ENCODE results near the gene VAMP1. TPM values are rescaled to one million over a fixed set of nuclear protein-coding genes. Genes with fewer than 3 reads are reported as not detected.
"Not testable (repeated sequence)": the region's sequence is repeated elsewhere in the genome, so short reads cannot be mapped to it uniquely, and the experiment has no call there.

VAMP1 gene
- total RNA-seq, 1 experiment from 2014 or later: 11.2 TPM

GRCh38 chr12:6508087-6508486, 37.6 kb upstream of the VAMP1 start:
- Histone ChIP-seq H3K4me3 (ENCODE audit: low read depth in 2 of 2, low read length in 2 of 2) (no peak overlapping the region), H3K4me1 (ENCODE audit: control insufficient read depth, insufficient read depth, low read length) (no peaks in the 10 kb centered on the region), H3K27me3 (ENCODE audit: control insufficient read depth, insufficient read depth, low read length) (no peaks in the 10 kb centered on the region), H3K36me3 (ENCODE audit: control insufficient read depth, insufficient read depth, low read length) (peaks cover 14% of the 10 kb centered on the region; the same call in 1 of the 2 replicates), H3K9me3 (ENCODE audit: control insufficient read depth, insufficient read depth, low read depth, low read length) (no peaks in the 10 kb centered on the region), H3K27ac (ENCODE audit: low read length) (no peak overlapping the region)
- no peak for ATAC-seq
- POLR2A ChIA-PET: no interaction called here
- intact Hi-C loops (cut with micrococcal nuclease; ENCODE audit: unreplicated experiment): no loop called here
- CTCF ChIA-PET: no interaction called here
- no peak for TF ChIP-seq TCF7L2 (IDR thresholded peaks at IDR 0.05; ENCODE audit: low read depth, low read length)
- no peak for TF ChIP-seq SIN3A (IDR thresholded peaks at IDR 0.05; ENCODE audit: borderline replicate concordance, insufficient read depth, low read depth, low read length)
- TF ChIP-seq, protein P1, sequence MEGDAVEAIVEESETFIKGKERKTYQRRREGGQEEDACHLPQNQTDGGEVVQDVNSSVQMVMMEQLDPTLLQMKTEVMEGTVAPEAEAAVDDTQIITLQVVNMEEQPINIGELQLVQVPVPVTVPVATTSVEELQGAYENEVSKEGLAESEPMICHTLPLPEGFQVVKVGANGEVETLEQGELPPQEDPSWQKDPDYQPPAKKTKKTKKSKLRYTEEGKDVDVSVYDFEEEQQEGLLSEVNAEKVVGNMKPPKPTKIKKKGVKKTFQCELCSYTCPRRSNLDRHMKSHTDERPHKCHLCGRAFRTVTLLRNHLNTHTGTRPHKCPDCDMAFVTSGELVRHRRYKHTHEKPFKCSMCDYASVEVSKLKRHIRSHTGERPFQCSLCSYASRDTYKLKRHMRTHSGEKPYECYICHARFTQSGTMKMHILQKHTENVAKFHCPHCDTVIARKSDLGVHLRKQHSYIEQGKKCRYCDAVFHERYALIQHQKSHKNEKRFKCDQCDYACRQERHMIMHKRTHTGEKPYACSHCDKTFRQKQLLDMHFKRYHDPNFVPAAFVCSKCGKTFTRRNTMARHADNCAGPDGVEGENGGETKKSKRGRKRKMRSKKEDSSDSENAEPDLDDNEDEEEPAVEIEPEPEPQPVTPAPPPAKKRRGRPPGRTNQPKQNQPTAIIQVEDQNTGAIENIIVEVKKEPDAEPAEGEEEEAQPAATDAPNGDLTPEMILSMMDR (IDR thresholded peaks at IDR 0.05): no peak
- no peak for TF ChIP-seq POLR2AphosphoS5 (IDR thresholded peaks at IDR 0.05; ENCODE audit: low read depth, low read length)
- TF ChIP-seq, protein P2, sequence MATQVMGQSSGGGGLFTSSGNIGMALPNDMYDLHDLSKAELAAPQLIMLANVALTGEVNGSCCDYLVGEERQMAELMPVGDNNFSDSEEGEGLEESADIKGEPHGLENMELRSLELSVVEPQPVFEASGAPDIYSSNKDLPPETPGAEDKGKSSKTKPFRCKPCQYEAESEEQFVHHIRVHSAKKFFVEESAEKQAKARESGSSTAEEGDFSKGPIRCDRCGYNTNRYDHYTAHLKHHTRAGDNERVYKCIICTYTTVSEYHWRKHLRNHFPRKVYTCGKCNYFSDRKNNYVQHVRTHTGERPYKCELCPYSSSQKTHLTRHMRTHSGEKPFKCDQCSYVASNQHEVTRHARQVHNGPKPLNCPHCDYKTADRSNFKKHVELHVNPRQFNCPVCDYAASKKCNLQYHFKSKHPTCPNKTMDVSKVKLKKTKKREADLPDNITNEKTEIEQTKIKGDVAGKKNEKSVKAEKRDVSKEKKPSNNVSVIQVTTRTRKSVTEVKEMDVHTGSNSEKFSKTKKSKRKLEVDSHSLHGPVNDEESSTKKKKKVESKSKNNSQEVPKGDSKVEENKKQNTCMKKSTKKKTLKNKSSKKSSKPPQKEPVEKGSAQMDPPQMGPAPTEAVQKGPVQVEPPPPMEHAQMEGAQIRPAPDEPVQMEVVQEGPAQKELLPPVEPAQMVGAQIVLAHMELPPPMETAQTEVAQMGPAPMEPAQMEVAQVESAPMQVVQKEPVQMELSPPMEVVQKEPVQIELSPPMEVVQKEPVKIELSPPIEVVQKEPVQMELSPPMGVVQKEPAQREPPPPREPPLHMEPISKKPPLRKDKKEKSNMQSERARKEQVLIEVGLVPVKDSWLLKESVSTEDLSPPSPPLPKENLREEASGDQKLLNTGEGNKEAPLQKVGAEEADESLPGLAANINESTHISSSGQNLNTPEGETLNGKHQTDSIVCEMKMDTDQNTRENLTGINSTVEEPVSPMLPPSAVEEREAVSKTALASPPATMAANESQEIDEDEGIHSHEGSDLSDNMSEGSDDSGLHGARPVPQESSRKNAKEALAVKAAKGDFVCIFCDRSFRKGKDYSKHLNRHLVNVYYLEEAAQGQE (IDR thresholded peaks at IDR 0.05; ENCODE audit: insufficient read depth in 1 of 2, low read depth in 2 of 2, low read length in 1 of 2): no peak
- no peak for DNase-seq (ENCODE audit: low read depth, low spot score)
- BruUV-seq (replicated peaks): no TSS peak
- in situ Hi-C loops (cut with HindIII; ENCODE audit: low pct_unique_long_range_greater_than_20kb, low sequenced_read_pairs): no loop called here

DNA sequence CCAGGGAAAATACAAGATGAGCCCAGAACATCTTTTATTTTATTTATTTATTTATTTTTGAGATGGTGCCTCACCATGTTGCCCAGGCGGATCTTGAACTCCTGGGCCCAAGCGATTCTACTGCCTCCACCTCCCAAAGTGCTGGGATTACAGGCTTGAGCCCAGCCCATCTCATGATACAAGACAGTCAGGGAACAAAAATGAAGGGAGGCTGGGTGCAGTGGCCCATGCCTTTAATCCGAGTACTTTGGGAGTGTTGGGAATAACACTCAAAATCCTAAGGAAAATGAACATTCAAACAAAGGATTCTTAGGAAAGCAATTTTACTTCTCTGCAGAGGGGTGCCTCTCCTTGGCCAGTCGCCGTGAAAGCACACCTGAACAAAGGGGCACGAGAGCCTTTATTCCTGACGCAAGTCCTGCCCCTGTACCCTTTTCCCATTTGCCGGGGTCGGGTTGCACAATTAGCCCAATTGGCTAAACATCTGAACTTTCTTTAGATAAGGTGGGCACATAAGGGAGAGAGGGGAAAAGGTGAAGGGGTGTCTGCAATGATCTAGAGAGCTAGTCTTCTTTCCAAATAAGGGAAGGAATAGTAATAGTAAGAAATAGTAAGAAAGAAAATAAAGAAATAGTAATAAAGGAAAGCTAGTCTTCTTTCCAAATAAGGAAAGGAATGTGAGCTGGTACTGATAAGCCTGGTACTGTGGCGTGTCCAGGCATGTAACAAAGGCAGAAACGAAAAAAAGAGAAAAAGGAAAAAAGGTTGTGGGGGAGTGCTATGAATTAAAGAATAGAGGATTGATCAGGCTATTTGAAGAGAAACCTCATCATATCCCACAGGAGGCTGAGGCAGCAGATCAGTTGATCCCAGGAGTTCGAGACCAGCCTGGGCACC, 36.9 kb upstream of the VAMP1 start:
- no TSS peak for BruUV-seq (replicated peaks)
- ATAC-seq (no peak), DNase-seq (ENCODE audit: low read depth, low spot score) (no peak)
- Histone ChIP-seq H3K36me3 (ENCODE audit: control insufficient read depth, insufficient read depth, low read length) (peaks cover 14% of the 10 kb centered on the region; the same call in 1 of the 2 replicates), H3K4me1 (ENCODE audit: control insufficient read depth, insufficient read depth, low read length) (no peaks in the 10 kb centered on the region), H3K27ac (ENCODE audit: low read length) (no peak overlapping the region), H3K9me3 (ENCODE audit: control insufficient read depth, insufficient read depth, low read depth, low read length) (no peaks in the 10 kb centered on the region), H3K4me3 (ENCODE audit: low read depth in 2 of 2, low read length in 2 of 2) (no peak overlapping the region), H3K27me3 (ENCODE audit: control insufficient read depth, insufficient read depth, low read length) (no peaks in the 10 kb centered on the region)
- CTCF ChIA-PET: no interaction called here
- POLR2A ChIA-PET: no interaction called here
- in situ Hi-C loops (cut with HindIII; ENCODE audit: low pct_unique_long_range_greater_than_20kb, low sequenced_read_pairs) (no loop called here), intact Hi-C loops (cut with micrococcal nuclease; ENCODE audit: unreplicated experiment) (no loop called here)
- TF ChIP-seq POLR2AphosphoS5 (IDR thresholded peaks at IDR 0.05; ENCODE audit: low read depth, low read length): no peak

DNA sequence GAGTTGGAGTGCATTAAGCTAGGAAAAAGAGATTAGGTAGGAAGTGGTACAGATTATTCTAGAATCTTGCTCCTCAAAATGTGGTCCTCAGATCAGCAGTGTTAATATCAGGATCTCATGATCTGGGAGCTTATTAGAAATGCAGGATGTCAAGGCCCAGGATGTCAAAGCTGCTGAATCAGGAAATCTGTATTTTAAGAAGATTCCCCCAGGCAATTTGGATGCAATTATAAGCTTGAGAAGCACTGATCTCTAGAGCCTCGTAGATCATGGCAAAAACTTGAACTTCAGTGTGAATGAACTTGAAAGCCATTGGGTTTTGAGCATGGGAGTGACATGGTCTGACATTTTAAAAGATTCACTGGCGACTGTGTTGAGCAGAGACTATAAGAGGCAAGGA, 30.0 kb upstream of the VAMP1 start:
- H3K27me3 ChIP-seq (ENCODE audit: control insufficient read depth, insufficient read depth, low read length): no peaks in the 10 kb centered on the region
- H3K9me3 ChIP-seq (ENCODE audit: control insufficient read depth, insufficient read depth, low read depth, low read length): no peaks in the 10 kb centered on the region
- no peak for ATAC-seq
- peaks cover 1% of the 10 kb centered on the region for H3K4me1 ChIP-seq (ENCODE audit: control insufficient read depth, insufficient read depth, low read length)
- ChIA-PET POLR2A (no interaction called here), CTCF (no interaction called here)
- intact Hi-C loops (cut with micrococcal nuclease; ENCODE audit: unreplicated experiment) (no loop called here), in situ Hi-C loops (cut with HindIII; ENCODE audit: low pct_unique_long_range_greater_than_20kb, low sequenced_read_pairs) (no loop called here)
- TF ChIP-seq, protein P2 (IDR thresholded peaks at IDR 0.05; ENCODE audit: insufficient read depth in 1 of 2, low read depth in 2 of 2, low read length in 1 of 2): no peak
- TF ChIP-seq POLR2AphosphoS5 (IDR thresholded peaks at IDR 0.05; ENCODE audit: low read depth, low read length) (no peak), TCF7L2 (IDR thresholded peaks at IDR 0.05; ENCODE audit: low read depth, low read length) (no peak)
- no peak for DNase-seq (ENCODE audit: low read depth, low spot score)
- H3K4me3 ChIP-seq (ENCODE audit: low read depth in 2 of 2, low read length in 2 of 2): no peak overlapping the region
- no peak overlapping the region for H3K27ac ChIP-seq (ENCODE audit: low read length)
- peaks cover 6% of the 10 kb centered on the region for H3K36me3 ChIP-seq (ENCODE audit: control insufficient read depth, insufficient read depth, low read length)
- TSS peak; percentile 33 for BruUV-seq (replicated peaks)

DNA sequence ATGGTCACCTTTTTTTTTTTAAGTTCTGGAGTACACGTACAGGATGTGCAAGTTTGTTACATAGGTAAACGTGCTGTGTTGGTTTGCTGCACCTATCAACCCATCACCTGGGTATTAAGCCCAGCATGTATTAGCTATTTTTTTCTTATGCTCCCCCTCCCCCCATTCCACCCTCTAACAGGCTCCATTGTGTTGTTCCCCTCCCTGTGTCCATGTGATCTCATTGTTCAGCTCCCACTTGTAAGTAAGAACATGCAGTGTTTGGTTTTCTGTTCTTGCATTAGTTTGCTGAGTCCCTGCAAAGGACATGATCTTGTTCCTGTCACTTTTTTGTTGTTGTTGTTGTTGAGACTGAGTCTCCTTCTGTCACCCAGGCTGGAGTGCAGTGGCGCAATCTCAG, 26.8 kb upstream of the VAMP1 start:
- Histone ChIP-seq H3K36me3 (ENCODE audit: control insufficient read depth, insufficient read depth, low read length) (peaks cover 21% of the 10 kb centered on the region), H3K4me1 (ENCODE audit: control insufficient read depth, insufficient read depth, low read length) (peaks cover 13% of the 10 kb centered on the region)
- H3K4me3 ChIP-seq (ENCODE audit: low read depth in 2 of 2, low read length in 2 of 2); in situ Hi-C loops (cut with HindIII; ENCODE audit: low pct_unique_long_range_greater_than_20kb, low sequenced_read_pairs); H3K9me3 ChIP-seq (ENCODE audit: control insufficient read depth, insufficient read depth, low read depth, low read length); DNase-seq (ENCODE audit: low read depth, low spot score); H3K27me3 ChIP-seq (ENCODE audit: control insufficient read depth, insufficient read depth, low read length); ATAC-seq; H3K27ac ChIP-seq (ENCODE audit: low read length); CTCF ChIA-PET; intact Hi-C loops (cut with micrococcal nuclease; ENCODE audit: unreplicated experiment); BruUV-seq (replicated peaks): not testable (repeated sequence)
- POLR2A ChIA-PET: interaction anchor here (0.6 kb wide), 1 partner anchor 23 kb away, joined by 5 read pairs; no protein-coding TSS in a partner anchor

Measured in Panc1 (cell line).